LHCN-M2 (cell line): ENCODE data around the gene PRKAG2. TPM values are rescaled to one million over a fixed set of nuclear protein-coding genes. Genes with fewer than 3 reads are reported as not detected.

Experiments
- DNase-seq: peaks from one replicate; pipeline ENCODE4 v3.0.0-alpha.2; 2012; ENCODE audit warnings: low read depth
- total RNA-seq: library from RNA; depleted of rRNA; stranded (reverse); fragments of >200 nt; gene quantifications from 2 replicates; pipeline ENCODE4 v1.2.3, GENCODE V29; 2014

The PRKAG2 gene
- total RNA-seq, 1 experiment from 2014 or later: 24.2 TPM

DNA sequence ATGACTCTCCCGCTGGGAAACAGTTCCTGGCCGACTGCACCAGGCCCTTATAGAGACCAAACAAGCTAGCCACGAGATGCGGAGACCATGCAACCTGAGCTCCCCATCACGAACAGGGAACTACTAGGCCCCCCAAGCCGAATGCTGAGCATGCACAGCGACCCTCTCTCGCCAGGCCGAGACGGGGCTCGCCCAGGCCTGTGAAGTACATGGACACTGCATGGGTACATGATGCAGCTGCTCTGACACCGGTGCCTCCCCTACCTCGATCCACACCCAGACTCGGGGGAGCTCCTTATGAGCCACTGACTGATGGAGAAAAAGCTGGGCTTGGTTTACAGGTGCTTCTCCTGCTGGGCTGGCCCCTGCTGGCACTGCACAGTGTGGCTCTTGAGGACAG lies 285.0 kb downstream of the PRKAG2 start:
- DNase-seq: no peak

DNA sequence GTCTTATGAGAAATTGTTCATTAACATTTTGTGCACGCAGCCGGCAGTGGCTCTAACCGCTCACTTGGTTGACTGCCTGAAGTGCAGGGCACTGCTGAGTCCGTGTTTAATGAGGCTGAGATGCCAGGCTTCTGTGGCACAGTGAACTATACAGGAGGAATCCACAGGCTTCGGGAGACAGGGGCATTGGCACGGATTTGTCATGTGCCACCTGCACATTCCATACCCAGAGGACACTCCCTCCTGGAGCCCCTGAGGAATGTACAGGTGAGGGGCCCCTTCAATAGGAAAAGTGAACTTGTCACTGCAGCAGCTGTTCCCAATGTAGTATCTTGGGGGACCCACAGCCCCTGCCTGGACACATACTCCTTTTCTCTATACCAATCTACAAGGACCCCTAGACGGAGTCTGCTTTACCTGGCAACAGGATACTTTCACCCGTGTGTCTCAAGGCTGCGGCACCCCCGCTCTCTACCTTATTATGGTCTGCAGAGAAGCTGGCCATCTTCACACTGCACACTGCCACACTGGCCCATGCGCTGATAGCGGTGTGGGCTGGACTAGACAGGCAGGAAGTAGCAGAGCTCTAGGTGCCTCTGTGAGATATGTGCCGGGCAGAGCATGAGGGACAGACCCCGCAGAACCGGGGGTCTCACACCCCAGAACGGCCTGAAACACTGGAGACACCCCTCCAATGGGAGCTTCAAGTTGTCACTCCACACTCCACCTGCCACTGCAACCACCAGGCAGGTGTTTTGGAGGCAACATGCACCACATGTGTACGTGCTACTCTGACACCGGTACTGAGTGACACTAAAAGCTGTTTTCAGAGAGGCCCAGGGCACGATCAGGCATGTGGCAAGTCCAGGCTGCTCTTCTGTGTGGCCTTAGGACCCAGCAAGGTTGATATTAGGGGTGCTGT lies 285.8 kb downstream of the PRKAG2 start:
- DNase-seq: no peak

DNA sequence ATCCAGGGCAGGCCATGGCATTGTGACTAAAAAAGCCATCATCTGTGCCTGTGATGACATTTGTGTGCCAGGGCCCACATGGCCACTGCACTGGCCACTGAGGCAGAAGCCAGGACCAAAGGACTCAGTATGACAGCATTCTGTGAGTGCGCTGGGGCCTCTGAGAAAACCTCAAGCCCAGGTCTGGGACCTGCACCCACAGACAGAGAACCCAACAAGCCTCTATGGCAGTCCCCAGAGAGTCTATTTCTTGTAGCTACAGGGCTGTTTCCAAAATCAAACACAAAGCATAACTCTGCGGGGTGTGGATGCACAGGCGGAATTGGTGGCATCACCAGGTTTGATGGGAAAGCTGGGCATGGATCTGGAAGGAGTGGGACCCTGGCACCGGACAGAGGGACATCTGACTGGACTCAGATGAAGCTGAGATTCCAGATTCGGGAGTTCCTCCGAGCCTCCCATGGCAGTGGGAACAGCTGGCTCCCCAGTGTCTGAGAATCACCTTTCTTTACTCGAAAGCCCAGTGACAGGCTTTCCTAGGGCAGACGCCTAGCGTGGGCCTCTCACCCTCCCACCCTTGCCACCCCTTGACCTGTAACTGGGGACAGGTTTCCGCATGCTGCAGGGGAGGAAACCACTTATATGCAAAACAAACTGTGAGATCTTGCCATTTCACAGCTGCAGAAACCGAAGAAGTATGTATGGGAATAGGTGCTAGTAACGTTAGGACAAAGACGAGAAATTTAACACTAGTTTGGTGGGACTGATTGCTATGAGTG lies 286.7 kb downstream of the PRKAG2 start:
- DNase-seq: no peak

DNA sequence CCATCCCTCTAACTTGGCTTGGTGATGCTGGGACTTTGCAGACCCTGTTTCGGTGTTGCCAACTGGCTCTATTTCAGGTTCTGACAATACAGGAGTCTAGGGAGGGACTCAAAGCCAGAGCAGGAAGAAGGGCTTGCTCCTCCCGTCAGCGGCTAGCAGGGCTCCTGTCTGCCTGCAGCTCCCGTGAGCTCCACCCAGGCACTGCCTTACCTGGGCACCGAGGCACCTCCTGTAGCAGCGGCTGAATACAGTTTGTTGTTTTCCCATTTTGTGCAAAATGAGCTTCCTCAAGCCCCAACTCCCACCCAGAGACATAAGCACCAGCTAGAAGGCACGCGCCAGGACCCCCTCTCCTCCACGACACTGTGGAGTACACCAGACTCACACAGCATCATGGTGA lies 287.9 kb downstream of the PRKAG2 start:
- DNase-seq: no peak

DNA sequence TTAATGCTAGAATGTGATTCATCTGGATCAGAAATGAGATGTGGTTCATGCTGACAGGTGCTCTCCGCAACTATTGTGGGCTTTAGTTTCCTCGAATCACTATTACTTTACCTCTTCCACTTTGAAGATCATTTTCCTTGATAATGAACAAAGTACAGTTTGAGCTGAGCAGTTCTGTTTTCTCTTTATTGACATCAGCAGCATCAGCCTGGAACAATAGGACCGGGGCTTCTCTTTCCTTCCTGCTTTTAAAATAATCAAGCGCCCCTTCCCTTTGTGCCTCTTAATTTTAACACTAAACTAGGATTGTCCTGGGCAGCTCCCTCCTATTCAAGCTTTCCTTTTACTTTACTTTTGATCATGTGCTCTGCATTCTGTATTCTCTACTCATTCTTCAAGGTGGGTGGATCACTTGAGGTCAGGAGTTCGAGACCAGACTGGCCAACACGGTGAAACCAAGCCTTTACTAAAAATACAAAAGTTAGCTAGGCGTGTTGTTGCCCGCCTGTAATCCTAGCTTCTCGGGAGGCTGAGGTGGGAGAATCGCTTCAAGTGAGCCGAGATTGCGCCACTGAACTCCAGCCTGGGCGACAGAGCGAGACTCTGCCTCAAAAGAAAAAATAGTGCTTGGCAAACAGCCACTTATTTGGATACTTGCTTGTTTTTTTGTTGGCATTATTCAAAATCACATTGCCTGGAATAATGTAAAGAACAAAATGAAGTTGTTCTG lies 290.2 kb downstream of the PRKAG2 start:
- DNase-seq: no peak

DNA sequence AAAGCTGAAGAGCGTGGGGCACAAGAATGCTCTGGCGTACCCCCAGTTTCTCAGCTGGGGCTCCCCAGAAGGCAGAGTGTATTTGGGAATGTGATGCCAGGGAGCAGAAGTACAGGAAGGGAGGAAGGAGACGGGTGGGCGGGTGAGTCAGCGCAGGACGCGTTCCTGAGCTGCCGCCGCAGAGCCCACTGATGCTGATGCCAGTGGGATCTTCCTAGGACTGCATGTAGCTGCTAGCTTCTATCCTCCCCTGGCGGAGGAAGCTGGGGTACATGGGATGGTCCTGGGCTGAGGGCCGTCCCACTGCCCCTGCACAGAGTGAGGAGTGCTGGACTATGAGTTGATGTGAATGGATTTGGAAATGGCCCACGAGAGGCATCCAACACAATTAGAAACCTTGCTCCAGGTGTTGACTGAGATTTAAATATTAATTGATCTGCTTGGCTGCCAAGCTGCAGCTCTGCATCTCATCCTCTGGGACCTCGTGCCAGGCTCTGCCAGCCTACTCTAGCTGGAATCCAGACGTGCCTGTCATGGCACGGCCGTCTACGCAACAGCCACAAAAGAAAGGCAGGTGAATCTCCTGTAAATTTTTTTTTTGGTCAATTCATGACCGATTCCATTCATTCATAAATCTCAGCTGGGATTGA lies 291.0 kb downstream of the PRKAG2 start:
- DNase-seq: no peak

DNA sequence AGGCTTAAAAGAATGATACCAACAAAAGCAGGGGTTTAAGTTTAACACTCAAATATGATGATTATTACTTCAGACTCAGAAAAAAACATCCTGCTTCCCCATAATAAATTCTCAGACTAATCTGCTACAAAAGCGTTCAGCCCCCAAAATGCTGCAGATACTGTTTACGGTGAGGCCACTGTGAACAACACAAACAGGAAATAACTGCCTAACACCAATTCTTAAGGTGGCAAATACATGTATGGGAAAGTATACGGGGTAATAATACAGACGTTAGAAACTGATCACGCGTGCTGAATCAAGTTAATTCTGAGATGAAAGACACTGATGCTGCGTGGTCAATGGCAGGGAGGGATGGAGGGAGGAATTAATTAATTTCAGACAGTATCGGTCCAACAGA lies 295.2 kb downstream of the PRKAG2 start:
- DNase-seq: no peak

DNA sequence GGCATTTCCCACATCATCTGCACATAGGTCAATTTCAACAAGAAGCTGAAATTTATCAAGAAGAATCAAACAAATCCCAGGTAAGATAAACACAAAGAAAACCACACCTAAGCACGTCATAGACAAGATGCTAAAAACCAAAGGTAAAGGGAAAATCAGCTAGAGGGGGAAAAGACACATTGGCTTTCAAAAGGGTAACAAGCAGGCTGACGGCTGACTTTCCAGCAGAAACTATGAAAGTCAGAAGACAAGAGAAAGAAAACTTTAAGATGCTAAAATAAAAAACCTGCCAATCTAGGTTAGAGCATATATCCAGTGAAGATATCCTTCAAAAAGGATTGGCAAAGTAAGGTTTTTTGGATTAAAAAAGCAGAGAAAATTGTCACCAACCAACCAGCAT lies 297.3 kb downstream of the PRKAG2 start:
- DNase-seq: no peak

DNA sequence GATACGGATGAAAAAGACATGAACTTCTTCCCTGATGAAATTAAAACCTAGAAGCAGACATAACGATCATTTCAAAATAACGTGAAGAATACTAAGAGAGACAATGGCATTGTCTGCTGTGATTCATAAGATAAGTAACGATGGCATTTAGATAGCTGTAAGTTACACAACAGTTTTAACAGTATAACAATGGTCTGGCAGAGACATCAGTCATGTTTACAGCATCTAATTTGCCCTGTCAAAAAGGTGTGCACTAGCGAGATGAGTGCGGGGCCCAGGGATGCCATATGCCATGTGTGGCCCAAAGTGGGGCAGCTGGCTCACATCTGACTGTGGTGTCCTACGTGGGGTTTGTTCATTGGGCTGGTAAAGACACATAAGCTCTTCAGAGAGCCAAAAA lies 301.5 kb downstream of the PRKAG2 start:
- no peak for DNase-seq

DNA sequence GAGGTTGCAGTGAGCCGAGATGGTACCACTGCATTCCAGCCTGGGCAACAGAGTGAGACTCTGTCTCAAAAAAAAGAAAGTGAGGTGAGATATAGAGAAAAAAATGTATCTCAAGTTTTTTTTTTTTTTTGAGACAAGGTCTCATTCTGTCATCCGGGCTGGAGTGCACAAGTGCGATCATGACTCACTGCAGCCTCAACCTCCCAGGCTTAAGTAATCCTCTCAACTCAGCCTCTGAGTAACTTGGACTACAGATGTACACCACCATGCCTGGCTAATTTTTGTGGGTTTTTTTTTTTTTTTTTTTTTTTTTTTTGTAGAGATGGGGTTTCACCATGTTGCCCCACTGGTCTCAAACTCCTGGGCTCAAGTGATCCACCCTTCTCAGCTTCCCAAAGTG lies 303.9 kb downstream of the PRKAG2 start:
- peak; percentile 71 for DNase-seq

DNA sequence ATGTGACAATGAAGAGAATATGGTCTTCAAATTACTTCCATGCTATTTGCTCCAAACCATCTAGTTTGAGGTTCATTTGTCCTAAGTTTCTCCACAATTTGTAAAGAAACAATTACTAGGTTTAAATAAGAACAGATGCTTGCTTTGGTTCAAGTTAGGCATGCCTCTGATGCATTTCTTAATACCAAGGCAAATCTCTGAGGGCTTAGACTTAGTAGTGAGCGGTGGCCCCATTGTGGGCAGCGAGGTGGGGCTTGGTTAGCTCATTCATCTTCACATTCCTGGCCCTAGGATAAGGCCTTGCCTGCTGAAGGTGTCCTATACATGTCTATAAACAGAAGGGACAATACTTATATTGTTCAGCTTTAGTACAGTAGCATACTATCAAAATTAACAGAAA lies 304.8 kb downstream of the PRKAG2 start:
- no peak for DNase-seq

DNA sequence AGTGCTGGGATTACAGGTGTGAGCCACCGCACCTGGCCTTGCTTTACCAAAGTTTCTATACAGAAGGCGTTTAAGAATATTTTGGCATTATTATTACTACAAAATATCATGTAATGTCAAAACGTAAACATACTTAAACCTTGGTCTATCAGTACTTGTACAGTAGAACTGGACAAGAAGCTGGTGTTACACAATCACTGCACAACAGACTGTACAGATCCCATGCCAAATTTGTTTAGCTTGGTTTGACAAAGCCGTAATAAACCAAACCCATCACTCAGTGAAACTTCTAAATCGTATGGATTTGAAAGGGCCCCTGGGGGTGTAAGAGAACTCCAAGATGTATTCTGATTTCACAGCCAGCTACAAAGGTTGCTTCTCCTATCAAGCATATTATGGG lies 305.4 kb downstream of the PRKAG2 start:
- DNase-seq: no peak

DNA sequence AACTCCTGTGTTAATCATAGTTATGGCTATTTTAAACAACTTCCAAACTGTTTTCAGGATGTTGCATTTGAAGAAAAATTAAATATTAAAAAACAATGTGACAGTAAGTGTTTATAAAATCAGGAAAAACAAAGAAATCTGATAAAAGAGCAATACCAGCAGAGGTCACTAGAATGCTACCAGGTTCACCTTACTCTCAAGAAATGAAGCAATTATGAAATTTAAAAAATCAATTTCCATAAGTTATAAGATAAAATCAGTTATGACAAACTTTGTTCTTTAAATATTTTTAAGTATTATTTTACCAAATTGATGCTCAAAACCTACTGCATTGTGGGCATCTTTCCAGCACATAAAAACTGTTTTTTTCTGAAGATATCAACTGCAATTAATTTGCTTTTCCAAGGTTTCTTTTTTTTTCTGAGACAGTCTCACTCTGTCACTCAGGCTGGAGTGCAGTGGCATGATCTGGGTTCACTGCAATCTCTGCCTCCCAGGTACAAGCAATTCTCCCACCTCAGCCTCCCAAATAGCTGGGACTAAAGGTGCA lies 306.5 kb downstream of the PRKAG2 start:
- DNase-seq: no peak

DNA sequence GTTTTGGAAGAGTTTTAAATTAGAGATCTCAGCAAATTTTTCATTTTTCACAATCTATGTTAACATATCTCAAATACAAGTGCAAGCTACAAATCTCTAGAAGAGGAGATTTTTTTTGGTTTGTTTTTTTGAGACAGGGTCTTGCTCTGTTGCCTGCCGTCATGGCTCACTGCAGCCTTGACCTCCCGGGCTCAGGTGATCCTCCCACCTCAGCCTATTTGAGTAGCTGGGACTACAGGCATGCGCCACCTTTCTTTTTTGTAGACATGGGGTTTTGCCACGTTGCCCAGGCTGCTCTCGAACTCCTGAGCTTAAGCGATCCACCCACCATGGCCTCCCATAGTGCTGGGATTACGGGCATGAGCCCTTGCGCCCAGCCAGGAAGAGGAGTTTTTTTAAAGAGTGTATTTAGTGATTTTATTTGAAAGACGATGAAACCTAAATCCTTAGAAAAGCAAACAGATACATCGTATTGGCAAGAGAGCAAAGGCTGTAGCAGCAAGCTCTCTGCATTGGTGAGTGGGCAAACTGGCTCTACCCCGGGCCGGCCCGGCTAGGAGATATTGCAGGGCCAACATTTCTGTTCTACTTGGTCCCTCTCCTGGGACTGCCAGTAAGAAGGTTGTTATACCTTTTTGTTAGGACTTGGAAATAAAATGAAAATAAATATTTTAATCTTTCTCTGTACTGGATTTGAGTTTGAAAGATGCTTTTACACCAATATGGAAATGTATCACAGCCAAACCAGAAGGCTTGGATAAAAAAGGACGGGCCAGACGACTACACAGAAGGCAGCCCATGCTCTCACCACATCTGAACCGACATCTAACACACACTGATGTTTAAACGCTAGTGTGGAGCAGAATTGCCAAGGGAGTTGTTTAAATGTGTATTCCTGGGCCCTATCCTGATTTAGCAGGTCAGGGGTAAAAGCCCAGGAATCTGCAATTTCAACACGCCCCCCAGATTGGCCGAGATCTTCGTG lies 307.7 kb downstream of the PRKAG2 start:
- no peak for DNase-seq

DNA sequence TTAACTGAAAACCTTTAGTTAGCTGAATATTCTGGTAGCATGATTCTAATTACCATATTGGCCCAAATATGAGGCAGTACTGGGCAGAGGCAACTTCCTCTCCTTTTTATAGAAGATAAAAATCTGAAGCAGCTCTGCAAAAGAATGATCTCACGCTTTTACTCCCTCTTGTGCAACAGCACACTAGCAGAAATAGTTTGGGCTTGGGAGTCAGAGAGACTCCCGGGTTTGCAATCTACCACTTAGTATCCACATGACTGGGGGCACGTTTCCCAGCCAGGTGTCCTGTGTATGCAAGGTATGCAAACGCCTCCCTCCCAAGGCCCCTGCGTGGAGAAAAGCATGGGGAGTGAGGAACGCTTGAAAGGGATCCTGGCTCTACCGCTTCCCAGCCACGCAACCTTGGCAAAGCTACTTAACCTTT lies 310.0 kb downstream of the PRKAG2 start:
- DNase-seq: no peak

DNA sequence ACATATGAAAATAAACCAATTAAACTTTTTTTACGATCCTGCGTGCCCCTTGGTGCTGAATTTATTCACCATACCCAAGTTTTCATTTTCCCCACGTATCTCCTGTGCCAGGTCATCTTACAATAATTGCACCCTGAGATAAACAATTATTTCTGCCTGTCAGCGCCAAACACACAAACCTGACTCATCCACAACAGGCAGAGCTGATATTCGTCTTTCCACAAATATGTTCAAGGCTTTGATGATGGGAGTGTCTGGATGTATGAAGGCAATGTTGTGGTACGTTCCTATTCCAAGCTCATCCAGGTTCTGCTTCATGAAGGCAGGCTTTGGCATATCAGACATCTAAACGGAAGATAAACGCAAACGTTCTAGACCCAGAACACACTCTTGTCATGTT lies 311.4 kb downstream of the PRKAG2 start:
- DNase-seq: no peak

DNA sequence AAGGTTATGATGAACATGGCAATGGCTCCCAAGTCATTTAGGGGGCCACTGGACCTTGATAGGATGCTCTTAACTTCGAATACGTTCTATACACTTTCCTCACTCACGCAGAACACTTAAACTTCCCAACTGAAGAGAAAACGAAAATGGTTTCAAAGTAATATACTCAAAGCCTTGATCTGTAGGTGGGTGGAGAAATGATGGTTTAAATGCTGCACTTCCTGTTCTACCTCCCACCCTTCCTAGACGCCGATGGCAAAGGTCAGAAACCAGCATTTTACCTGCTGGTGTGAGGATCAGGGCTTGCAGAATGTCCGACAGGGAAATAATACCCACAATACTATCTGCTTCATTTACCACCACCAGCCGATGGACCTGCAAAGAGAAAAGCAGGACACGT lies 316.7 kb downstream of the PRKAG2 start:
- no peak for DNase-seq

DNA sequence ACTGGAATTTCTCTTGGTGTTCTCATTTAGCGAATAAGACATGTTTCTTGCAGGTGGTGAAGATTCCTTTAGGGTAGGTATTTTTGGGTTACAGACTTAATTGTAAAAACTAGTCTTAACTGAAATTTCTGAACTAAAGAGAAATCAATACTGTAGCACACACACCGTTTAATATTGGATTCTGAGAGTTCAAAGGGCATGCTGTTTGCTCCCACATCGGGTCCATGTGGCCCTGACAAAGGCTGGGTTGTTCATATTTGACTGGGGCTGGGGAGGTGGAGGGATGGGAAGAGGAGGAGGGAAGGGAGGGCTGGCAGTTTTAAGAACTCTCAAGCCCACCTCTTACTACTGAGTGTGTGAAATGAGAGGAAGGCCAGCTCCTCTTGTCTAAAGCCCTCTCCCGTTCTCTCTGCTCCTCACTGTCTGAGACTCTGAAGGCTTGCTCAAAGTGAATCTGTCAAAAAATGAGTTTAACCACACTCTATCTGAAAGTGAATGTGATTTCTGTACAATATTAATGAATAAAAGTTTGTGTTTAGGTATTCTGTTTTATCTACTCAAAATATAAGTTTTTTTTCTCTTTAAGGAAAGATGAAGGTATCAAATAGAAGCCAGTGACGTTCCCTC lies 317.2 kb downstream of the PRKAG2 start:
- no peak for DNase-seq

DNA sequence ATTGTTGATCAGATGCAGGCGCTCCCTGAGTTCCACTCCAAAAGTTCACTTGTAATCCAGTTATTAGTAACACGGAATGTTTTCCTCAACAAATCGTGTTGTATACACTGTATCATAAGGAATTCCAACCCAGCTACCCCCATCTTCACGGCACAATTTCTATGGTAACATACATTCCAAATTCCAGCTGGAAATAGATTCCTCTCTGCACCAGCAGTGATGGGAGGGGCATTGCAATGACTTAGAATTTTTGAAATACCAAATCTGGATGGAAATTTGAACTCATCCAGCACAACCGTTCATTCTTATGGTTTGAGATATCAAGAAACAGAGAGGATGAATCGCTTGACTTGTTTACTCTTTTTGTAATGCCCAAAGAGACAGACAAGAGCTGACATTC lies 318.3 kb downstream of the PRKAG2 start:
- no peak for DNase-seq

DNA sequence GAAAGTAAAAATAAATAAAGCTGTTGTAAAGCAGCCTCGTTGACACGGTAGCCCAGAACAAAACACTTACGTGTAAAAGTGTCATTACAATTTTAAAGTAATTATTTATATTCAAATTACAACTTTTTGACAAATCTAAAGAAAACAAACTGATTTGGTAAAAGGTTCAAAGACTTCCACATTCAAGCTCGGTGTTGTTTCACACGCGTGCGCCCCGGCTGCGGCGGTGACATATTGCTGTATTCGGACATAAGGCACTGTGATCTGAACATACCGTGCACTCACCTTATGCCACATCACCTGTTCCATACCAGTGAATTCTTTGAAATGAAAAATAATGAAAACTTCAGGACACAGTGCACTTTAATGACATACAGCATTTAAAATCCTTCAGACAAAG lies 320.3 kb downstream of the PRKAG2 start:
- DNase-seq: no peak
